Measurements from ENCODE around the gene GRK4.
A peak's percentile ranks its signal among the peaks of the same experiment; 100 is the strongest.
"Not testable (repeated sequence)": the region's sequence is repeated elsewhere in the genome, so short reads cannot be mapped to it uniquely, and the experiment has no call there.

GRK4 gene

DNA sequence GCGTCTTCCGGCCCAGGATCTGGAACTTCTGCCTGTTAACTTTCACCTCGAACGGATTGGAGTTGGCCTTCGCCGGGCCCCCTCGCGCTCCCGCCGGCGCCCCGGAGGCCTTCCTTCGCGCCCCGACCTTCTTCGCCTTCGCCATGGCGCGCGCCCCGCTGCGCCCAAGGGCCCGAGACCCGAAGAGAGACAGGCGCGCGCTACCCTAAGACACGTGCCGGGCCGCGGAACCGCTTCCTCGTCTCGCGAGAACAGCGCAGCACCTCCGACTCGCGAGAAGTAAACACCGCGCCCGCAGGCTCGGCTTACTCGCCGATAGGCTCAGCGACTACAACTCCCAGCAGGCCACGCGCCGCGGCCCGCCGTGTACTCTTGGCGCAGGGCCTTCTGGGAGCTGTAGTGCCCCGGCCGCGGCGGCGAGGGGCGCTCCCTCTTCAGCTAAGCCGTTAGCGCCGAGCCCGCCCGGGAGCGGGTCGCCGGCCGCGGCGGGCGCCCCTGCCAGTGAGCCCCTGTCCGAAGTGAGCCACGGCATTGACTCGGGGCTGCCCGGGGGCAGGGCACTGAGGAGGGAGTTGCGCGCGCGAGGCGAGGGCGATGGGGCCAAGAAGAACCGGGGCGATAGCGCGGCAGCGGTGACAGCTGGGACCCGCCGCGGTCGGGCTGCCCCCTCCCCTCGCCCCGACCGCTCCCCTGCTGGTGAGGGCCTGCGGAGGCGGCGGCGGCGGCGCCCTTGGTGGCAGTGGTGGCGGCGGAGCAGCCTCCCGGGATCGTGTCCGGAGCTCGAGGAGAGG, at the start of gene GRK4, which contains the start of gene NOP14:
Gene GRK4, plus strand, starts transcription at position 397 of the 791 bp plus-strand sequence. CDS start 500 bp downstream, outside the sequence.
Gene NOP14, minus strand, starts transcription at position 232 of the 791 bp plus-strand sequence. Its CDS starts 87 bp downstream, at position 145.
- peak; percentile 99 for DNase-seq

- DNase-seq = peak; percentile 28
These were observed 48.9 kb upstream of the GRK4 start for GRCh38 chr4:2914256-2915126.

DNA sequence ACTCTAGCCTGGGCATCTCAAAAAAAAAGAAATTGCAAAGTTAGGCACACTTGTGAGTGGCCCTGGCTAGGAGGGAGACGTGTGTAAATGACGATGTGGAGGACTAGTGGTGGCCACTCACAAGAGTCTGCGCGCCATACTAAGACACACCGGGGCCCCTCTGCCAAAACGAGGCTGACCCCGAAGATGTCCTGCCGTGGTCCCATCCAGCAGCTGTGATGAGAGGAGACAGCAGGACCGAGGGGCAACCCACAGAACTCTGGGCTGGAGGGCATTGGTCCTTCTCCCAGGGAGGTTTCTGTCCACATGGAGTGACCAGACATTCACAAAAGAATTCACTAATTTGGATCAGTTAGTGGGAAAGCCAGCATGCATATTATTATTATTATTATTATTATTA, 47.6 kb upstream of the GRK4 start:
- no peak for DNase-seq

DNA sequence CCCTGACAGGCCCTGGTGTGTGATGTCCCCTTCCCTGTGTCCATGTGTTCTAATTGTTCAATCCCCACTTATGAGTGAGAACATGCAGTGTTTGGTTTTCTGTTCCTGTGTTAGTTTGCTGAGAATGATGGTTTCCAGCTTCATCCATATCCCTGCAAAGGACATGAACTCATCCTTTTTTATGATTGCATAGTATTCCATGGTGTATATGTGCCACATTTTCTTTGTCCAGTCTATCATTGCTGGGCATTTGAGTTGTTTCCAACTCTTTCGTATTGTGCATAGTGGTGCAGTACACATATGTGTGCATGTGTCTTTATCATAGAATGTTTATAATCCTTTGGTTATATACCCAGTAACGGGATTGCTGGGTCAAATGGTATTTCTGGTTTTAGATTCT, 46.7 kb upstream of the GRK4 start:
- not testable (repeated sequence) for DNase-seq

- not testable (repeated sequence) for DNase-seq
These were observed 45.1 kb upstream of the GRK4 start for GRCh38 chr4:2918300-2918699.

DNA sequence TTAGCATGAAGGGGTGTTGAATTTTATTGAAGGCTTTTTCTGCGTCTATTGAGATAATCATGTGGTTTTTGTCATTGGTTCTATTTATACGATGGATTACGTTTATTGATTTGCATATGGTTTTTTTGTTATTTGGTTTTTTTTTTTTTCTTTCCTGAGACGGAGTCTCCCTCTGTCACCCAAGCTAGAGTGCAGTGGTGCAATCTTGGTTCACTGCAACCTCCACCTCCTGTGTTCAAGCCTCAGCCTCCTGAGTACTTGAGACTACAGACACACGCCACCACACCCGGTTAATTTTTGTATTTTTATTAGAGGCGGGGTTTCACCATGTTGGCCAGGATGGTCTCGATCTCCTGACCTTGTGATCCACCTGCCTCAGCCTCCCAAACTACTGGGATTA, 44.7 kb upstream of the GRK4 start:
- DNase-seq = not testable (repeated sequence)

GRCh38 chr4:2922453-2923101, 40.8 kb upstream of the GRK4 start:
- DNase-seq = peak; percentile 84

- DNase-seq = no peak
These were observed 40.2 kb upstream of the GRK4 start for GRCh38 chr4:2923141-2923551.

GRCh38 chr4:2923668-2924173, 39.6 kb upstream of the GRK4 start:
- no peak for DNase-seq

- DNase-seq = no peak
These were observed 39.1 kb upstream of the GRK4 start for GRCh38 chr4:2924286-2924685.

GRCh38 chr4:2924765-2925301, 38.5 kb upstream of the GRK4 start:
- no peak for DNase-seq

DNA sequence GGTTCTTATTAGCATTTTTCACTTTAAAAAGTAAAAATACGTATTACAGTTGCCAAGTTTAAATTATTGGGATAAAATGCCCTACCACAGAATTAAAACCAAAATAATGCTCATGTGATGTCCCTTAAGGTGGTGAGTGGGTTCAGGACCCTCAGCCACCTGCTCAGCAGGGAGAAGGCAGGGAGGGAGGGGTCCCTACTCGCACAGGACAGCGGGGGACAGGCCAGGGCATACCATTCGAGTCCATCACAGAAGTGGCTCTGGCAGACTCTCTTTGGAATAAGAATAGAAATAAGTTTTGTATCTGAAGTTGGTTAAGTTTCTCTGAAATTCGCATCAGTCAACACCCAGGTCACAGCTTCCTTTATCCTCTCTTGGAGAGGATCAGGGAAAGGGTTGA, 37.9 kb upstream of the GRK4 start:
- no peak for DNase-seq

- no peak for DNase-seq
These were observed 37.2 kb upstream of the GRK4 start for GRCh38 chr4:2925931-2926860.

- no peak for DNase-seq
These were observed 36.2 kb upstream of the GRK4 start for GRCh38 chr4:2927016-2927695.

DNA sequence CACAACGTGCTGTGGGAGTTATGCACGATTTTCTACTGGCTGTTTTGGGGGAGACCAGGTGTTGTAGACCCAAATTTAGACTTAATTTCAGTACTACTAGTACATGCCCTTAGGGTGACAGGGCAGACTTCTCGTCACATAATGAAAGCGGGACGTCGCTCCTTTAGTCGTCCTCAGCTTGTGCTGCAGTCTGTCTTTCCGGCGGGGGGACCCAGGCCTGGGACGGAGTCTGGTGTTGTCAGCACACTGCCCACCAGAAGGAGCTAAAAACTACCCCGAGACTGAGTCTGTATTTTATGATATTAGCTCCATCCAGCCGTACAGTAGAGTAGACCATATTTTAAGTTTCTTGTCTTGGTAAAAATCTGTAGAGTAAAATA, 35.7 kb upstream of the GRK4 start:
- DNase-seq = no peak

GRCh38 chr4:2928242-2929176, 34.9 kb upstream of the GRK4 start:
- no peak for DNase-seq

DNA sequence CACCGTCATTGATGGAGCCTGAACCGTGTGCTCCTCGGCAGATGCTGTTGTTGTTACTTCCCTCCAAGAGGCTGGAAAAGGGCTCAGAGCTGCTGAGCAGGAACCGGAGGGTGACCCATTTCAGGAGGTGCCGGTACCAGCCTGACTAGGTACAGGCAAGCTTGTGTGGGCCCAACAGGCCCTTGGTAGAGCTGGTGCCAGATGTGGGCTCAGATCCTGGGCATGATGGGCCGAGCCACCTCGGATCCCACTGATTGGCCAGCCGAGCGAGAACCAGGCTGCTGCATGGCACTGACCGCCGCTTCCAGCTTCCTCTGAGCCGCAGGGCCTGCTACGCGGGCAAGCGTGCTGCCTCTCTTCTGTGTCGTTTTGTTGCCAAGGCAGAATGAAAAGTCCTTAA, 33.9 kb upstream of the GRK4 start:
- DNase-seq = no peak

DNA sequence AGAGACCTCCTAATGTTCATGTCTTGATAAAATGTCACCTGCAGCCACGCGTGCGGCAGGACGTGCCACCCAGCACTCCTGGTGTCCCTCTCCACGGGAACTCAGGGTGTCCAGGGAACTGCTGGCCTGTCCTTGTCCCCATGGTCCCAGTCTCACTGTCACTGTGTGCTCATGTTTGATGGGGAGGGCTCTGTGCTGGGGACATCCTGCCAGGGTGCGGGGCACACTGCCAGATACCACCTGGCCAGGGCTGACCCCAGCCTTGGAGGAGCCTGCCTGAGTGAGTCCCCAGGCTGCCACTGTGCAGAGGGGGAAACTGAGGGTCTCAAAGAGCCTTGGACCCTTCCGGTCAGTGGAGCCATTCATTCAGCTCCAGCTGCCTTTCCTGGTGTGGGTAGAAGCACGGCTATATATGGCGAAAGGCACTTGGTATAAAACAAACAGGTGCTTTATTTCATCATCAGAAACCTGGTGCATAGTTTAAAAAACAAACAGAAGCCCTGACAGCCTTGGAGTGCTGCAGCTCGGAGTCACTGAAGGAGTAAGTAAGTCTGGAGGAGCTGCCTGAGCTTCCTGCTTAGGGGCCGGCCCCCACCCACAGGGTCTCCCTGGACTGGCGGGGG, 33.1 kb upstream of the GRK4 start:
- DNase-seq = no peak

DNA sequence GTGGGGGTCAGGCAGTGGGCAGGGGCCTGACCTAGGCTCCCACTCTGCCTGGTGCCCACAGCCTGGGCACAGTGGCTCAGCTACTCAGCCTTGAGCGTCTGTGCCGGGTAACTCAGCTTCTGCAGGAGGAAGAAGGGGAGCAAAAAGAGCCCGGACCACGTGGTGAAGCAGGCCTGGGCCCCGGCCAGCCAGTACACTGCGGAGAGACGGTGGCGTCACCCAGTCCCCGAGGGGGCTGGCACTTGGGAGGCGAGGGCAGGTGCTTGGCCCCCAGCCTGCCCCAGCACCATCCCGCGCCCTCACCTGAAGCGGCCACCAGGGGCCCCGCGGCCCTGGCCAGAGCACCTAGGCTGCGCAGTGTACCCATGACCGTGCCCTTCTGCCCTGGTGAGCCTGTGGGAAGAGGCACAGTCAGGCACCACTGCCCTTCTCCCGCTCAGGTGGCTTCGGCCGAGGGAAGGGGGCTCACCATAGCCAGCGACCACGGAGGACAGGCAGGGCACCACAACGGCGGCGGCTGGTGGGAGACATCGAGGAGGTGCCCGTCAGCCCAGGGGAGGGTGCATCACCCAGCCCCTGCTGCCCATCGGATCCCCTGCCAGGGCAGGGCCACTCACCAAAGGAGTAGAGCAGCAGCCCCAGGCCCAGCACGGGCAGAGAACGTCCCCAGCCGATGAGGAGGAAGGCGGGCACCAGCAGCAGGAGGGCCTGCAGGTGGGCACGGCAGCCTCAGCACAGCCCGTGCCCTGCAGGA, 32.4 kb upstream of the GRK4 start:
- DNase-seq = no peak
